H1 (cell line): ENCODE data around the gene SH3GL2. TPM values are rescaled to one million over a fixed set of nuclear protein-coding genes. Genes with fewer than 3 reads are reported as not detected.

Experiments
- CTCF ChIA-PET: fragments of 300-600 bp; sonication (Branson Sonifier 250); formaldehyde crosslinking; loops from one replicate; lab custom pipeline; 2021; ENCODE audit not compliant: partially characterized antibody; lab: Charles Lee
- POLR2A ChIA-PET: fragments of 300-600 bp; sonication (Branson Sonifier 250); formaldehyde crosslinking; loops from one replicate; lab custom pipeline; 2021; ENCODE audit warnings: inconsistent platforms; ENCODE audit not compliant: partially characterized antibody; lab: Charles Lee
- DNase-seq, 2 experiments: peaks; one replicate each; pipeline versions ENCODE4 v3.0.0 to v3.0.0-alpha.2; 2010 to 2022; ENCODE audit warnings: low spot score in 2 of 2, low read depth in 1 of 2, mixed read lengths in 1 of 2
- FAIRE-seq: peaks from 2 replicates; lab custom pipeline; 2011; peaks lifted over from hg19 to GRCh38; lab: Jason Lieb, UNC
- H2AFZ ChIP-seq: 2 replicates; pipeline ENCODE4 v1.8.1; 2012; ENCODE audit warnings: low read length, inconsistent platforms
- H2AK5ac ChIP-seq: 2 replicates; pipeline ENCODE4 v1.6.1; 2013; ENCODE audit warnings: low read depth, low read length
- H2BK120ac ChIP-seq: replicated peaks from 2 replicates; pipeline ENCODE3; 2013; ENCODE audit warnings: low read depth, low read length, inconsistent platforms
- H2BK12ac ChIP-seq: 2 replicates; pipeline ENCODE4 v1.6.1; 2013; ENCODE audit warnings: low read depth, low read length
- H2BK15ac ChIP-seq: 2 replicates; pipeline ENCODE4 v1.6.1; 2013; ENCODE audit warnings: low read length
- H2BK20ac ChIP-seq: 2 replicates; pipeline ENCODE4 v1.6.1; 2013; ENCODE audit warnings: low read length
- H2BK5ac ChIP-seq: 2 replicates; pipeline ENCODE4 v1.6.1; 2013; ENCODE audit warnings: low read depth, low read length
- H3K14ac ChIP-seq: 2 replicates; pipeline ENCODE4 v1.6.1; 2013; ENCODE audit warnings: inconsistent platforms; ENCODE audit not compliant: insufficient read length
- H3K18ac ChIP-seq: 2 replicates; pipeline ENCODE4 v1.6.1; 2013; ENCODE audit warnings: low read length; ENCODE audit errors: extremely low read depth
- H3K23ac ChIP-seq: 2 replicates; pipeline ENCODE4 v1.6.1; 2013; ENCODE audit warnings: inconsistent platforms; ENCODE audit not compliant: insufficient read length
- H3K23me2 ChIP-seq: 2 replicates; pipeline ENCODE4 v1.6.1; 2013; ENCODE audit warnings: low read depth, low read length
- H3K27ac ChIP-seq: 2 replicates; pipeline ENCODE4 v1.6.1; 2011; ENCODE audit warnings: low read depth, low read length, inconsistent platforms
- H3K27me3 ChIP-seq, 4 experiments: replicated peaks in 1 of 4; 1 replicate in 1 of 4; 2 replicates in 3 of 4; pipeline versions ENCODE4 v1.6.1 to v1.8.1; 2011 to 2013; ENCODE audit warnings: low read length in 3 of 4, mild to moderate bottlenecking in 3 of 4, inconsistent platforms in 2 of 4, mixed read lengths in 2 of 4, moderate library complexity in 1 of 4; ENCODE audit not compliant: control insufficient read depth in 3 of 4, insufficient read depth in 3 of 4; ENCODE audit errors: extremely low read depth in 1 of 4
- H3K36me3 ChIP-seq, 4 experiments: 2 replicates each; pipeline versions ENCODE4 v1.6.1 to v1.8.1; 2011 to 2013; ENCODE audit warnings: mild to moderate bottlenecking in 4 of 4, low read length in 3 of 4, moderate library complexity in 2 of 4, control low read depth in 1 of 4, inconsistent platforms in 1 of 4; ENCODE audit not compliant: insufficient read depth in 4 of 4, control insufficient read depth in 2 of 4
- H3K4ac ChIP-seq: replicated peaks from 2 replicates; pipeline ENCODE3; 2013; ENCODE audit warnings: low read length, low read depth, mixed read lengths, inconsistent platforms; ENCODE audit not compliant: insufficient read length
- H3K4me1 ChIP-seq, 4 experiments: replicated peaks in 1 of 4; 1 replicate in 1 of 4; 2 replicates in 3 of 4; pipeline versions ENCODE4 v1.6.1 to v1.8.1; 2011 to 2013; ENCODE audit warnings: low read length in 3 of 4, inconsistent platforms in 2 of 4, mixed read lengths in 1 of 4; ENCODE audit not compliant: insufficient read depth in 4 of 4, control insufficient read depth in 3 of 4
- H3K4me2 ChIP-seq, 2 experiments: 2 replicates each; pipeline versions ENCODE4 v1.6.1 to v1.8.1; 2011 to 2013; ENCODE audit warnings: low read depth in 2 of 2, low read length in 2 of 2, control low read depth in 1 of 2, inconsistent platforms in 1 of 2, mild to moderate bottlenecking in 1 of 2; ENCODE audit not compliant: insufficient read depth in 1 of 2
- H3K4me3 ChIP-seq, 4 experiments: fragments of 200-600, 300-600 bp in 1 of 4; sonication (generic), shearing (Covaris generic), sonication (Bioruptor Twin) in 1 of 4; 2 replicates each; pipeline versions ENCODE4 v1.5.1 to v1.8.1; 2011 to 2016; ENCODE audit warnings: low read length in 4 of 4, low read depth in 3 of 4, control low read depth in 2 of 4, inconsistent platforms in 2 of 4, mild to moderate bottlenecking in 2 of 4, mixed read lengths in 1 of 4, moderate library complexity in 1 of 4; ENCODE audit not compliant: insufficient read depth in 2 of 4; ENCODE audit errors: extremely low read depth in 1 of 4
- H3K56ac ChIP-seq: replicated peaks from 2 replicates; pipeline ENCODE3; 2013; ENCODE audit warnings: low read depth, mild to moderate bottlenecking, mixed read lengths, low read length, inconsistent platforms; ENCODE audit not compliant: insufficient read length
- H3K79me1 ChIP-seq: 2 replicates; pipeline ENCODE4 v1.6.1; 2013; ENCODE audit warnings: low read depth, low read length, control low read depth
- H3K79me2 ChIP-seq, 2 experiments: 2 replicates each; pipeline versions ENCODE4 v1.6.1 to v1.8.1; 2012 to 2013; ENCODE audit warnings: low read length in 2 of 2, mild to moderate bottlenecking in 2 of 2, inconsistent platforms in 1 of 2; ENCODE audit not compliant: insufficient read depth in 2 of 2, control insufficient read depth in 1 of 2
- H3K9ac ChIP-seq, 4 experiments: replicated peaks in 1 of 4; 1 replicate in 1 of 4; 2 replicates in 3 of 4; pipeline versions ENCODE4 v1.6.1 to v1.8.1; 2011 to 2013; ENCODE audit warnings: low read depth in 3 of 4, low read length in 3 of 4, control low read depth in 2 of 4, mild to moderate bottlenecking in 2 of 4, moderate library complexity in 2 of 4, inconsistent platforms in 1 of 4; ENCODE audit errors: extremely low read depth in 1 of 4
- H3K9me3 ChIP-seq, 2 experiments: 2 replicates each; pipeline versions ENCODE4 v1.6.1 to v1.8.1; 2012 to 2013; ENCODE audit warnings: mild to moderate bottlenecking in 2 of 2, moderate library complexity in 2 of 2, control low read depth in 1 of 2, inconsistent platforms in 1 of 2, low read depth in 1 of 2, low read length in 1 of 2, mixed read lengths in 1 of 2; ENCODE audit not compliant: insufficient read depth in 2 of 2
- H4K20me1 ChIP-seq, 2 experiments: replicated peaks in 1 of 2; 2 replicates each; pipeline versions ENCODE3 to v1.8.1; 2011 to 2013; ENCODE audit warnings: inconsistent platforms in 2 of 2, low read length in 2 of 2, mild to moderate bottlenecking in 1 of 2; ENCODE audit not compliant: insufficient read depth in 2 of 2, control insufficient read depth in 1 of 2
- H4K5ac ChIP-seq: 2 replicates; pipeline ENCODE4 v1.6.1; 2013; ENCODE audit warnings: low read length, low read depth, mixed read lengths, inconsistent platforms; ENCODE audit not compliant: insufficient read length
- H4K8ac ChIP-seq: 2 replicates; pipeline ENCODE4 v1.8.0; 2013; ENCODE audit warnings: mild to moderate bottlenecking, moderate library complexity, low read length, inconsistent platforms; ENCODE audit not compliant: insufficient read depth; ENCODE audit errors: extremely low read depth
- H4K91ac ChIP-seq: replicated peaks from 2 replicates; pipeline ENCODE3; 2013; ENCODE audit warnings: low read length, mixed read lengths, inconsistent platforms; ENCODE audit not compliant: insufficient read length
- CREB1 ChIP-seq: IDR thresholded peaks from 2 replicates; pipeline ENCODE4 v1.6.1; 2012; ENCODE audit warnings: inconsistent platforms
- CTBP2 ChIP-seq: IDR thresholded peaks from 2 replicates; pipeline ENCODE4 v1.7.0; 2011; ENCODE audit warnings: borderline replicate concordance, mild to moderate bottlenecking, moderate library complexity, mixed read lengths, low read length; ENCODE audit not compliant: insufficient read depth, insufficient read length
- CTCF ChIP-seq, 3 experiments: IDR thresholded peaks; 1 replicate in 2 of 3; 2 replicates in 1 of 3; pipeline versions ENCODE4 v1.5.1 to v1.6.1; 2011; ENCODE audit warnings: low read length in 3 of 3, mild to moderate bottlenecking in 3 of 3, inconsistent platforms in 2 of 3, low read depth in 1 of 3, moderate library complexity in 1 of 3; ENCODE audit not compliant: insufficient read depth in 1 of 3; ENCODE audit errors: control extremely low read depth in 1 of 3
- GTF2F1 ChIP-seq: IDR thresholded peaks from 2 replicates; pipeline ENCODE4 v1.6.1; 2012; ENCODE audit warnings: low read depth, low read length, improper control_type of control experiment, borderline replicate concordance
- HDAC6 ChIP-seq: IDR thresholded peaks from one replicate; pipeline ENCODE4 v1.7.1; 2012; ENCODE audit warnings: low read depth, mild to moderate bottlenecking, inconsistent platforms, low read length, moderate library complexity
- NANOG ChIP-seq: IDR thresholded peaks from 2 replicates; pipeline ENCODE4 v1.6.1; 2011; ENCODE audit warnings: low read length, low read depth, mild to moderate bottlenecking, inconsistent platforms; ENCODE audit not compliant: insufficient read depth, poor library complexity, severe bottlenecking
- NRF1 ChIP-seq: IDR thresholded peaks from 2 replicates; pipeline ENCODE4 v1.6.1; 2011; ENCODE audit warnings: mild to moderate bottlenecking, low read depth, low read length, improper control_type of control experiment
- SIN3A ChIP-seq, 2 experiments: IDR thresholded peaks in 1 of 2; conservative IDR thresholded peaks in 1 of 2; 2 replicates each; pipeline ENCODE4 v1.6.1; 2011 to 2012; ENCODE audit warnings: low read length in 2 of 2, improper control_type of control experiment in 1 of 2, low read depth in 1 of 2, mild to moderate bottlenecking in 1 of 2
- TAF7 ChIP-seq: optimal IDR thresholded peaks from 2 replicates; pipeline ENCODE3; 2011; ENCODE audit warnings: low read depth, mild to moderate bottlenecking, inconsistent platforms, low read length, moderate library complexity, borderline replicate concordance
- WGBS, 2 experiments: shearing (Covaris generic) in 1 of 2; methylation state at CpG; one replicate each; pipeline versions ENCODE4 v1.1.6 to v1.1.7; 2013 to 2015; ENCODE audit warnings: low lambda C conversion rate in 2 of 2, mixed read lengths in 2 of 2, inconsistent platforms in 1 of 2, low coverage in 1 of 2, missing lambda C conversion rate in 1 of 2; ENCODE audit not compliant: insufficient replicate concordance in 2 of 2, insufficient coverage in 1 of 2, insufficient read length in 1 of 2; ENCODE audit errors: extremely low coverage in 1 of 2, missing lambda C conversion rate in 1 of 2; 5-methylcytosine and 5-hydroxymethylcytosine counted together
- polyA plus RNA-seq, 7 experiments: library from polyadenylated mRNA; depleted of rRNA in 3 of 7; stranded (reverse) in 5 of 7; unstranded in 2 of 7; fragments of >200 nt in 5 of 7; fragments of 200-250 nt in 2 of 7; gene quantifications; 1 replicate in 5 of 7; 2 replicates in 1 of 7; 4 replicates in 1 of 7; pipeline versions ENCODE4 v1.2.1 to v1.2.3, GENCODE V29; 2011 to 2013; ENCODE audit warnings: missing spikeins in 2 of 7, mixed read lengths in 2 of 7
- total RNA-seq: library from RNA; stranded (reverse); fragmentation: NEBNext Ultra II Directional; extraction: Animal tissue kit (Norgen Biotek cat#: 25700); gene quantifications from 2 replicates; pipeline ENCODE4 v1.2.1, GENCODE V29; 2021
- TF ChIP-seq, protein P1 (sequence below): IDR thresholded peaks from 2 replicates; pipeline ENCODE4 v1.6.1; 2011; ENCODE audit warnings: low read length, improper control_type of control experiment

Gene SH3GL2
- total and polyA plus RNA-seq, 2 of the 8 experiments (the other 6 are each of a cell fraction or from before 2014, with no cell fraction given): 4.7 to 5.3 TPM

DNA sequence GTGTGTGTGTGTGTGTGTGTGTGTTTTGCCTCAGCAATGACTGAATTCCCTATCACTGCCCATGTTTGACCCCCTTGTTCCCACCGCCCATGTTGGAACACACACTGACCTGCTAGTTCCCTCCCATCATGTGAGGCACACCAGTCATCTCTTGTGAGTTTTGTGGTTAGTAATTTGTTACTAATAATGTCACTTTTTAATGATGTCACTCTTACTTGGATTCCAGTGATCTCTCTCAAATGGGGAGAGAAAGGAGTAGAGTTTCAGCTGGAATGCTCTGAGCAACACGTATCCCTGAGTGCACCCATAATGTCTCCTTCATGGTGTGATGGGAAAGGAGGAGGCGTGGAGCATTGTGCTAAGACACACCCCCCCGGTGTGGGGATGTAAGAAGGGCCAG is 172.6 kb downstream of the SH3GL2 start:
- no peak overlapping the region for H3K4me2 ChIP-seq
- no peak overlapping the region for H3K4ac ChIP-seq
- ChIA-PET CTCF (interaction anchor here (3.1 kb wide), 1 partner anchor 9 kb away, joined by 11 read pairs; no protein-coding TSS in a partner anchor), POLR2A (no interaction called here)
- H3K27me3 ChIP-seq: no peaks in the 10 kb centered on the region
- H2AFZ ChIP-seq: no peak overlapping the region
- no peak for DNase-seq
- no peak overlapping the region for H2BK5ac ChIP-seq
- H3K14ac ChIP-seq: no peak overlapping the region
- no peak overlapping the region for H2BK15ac ChIP-seq
- no peak overlapping the region for H3K27ac ChIP-seq
- no peaks in the 10 kb centered on the region for H3K9me3 ChIP-seq
- no peaks in the 10 kb centered on the region for H3K79me1 ChIP-seq
- 88% methylated on average over 4 of the region's 4 CpGs; no CpG with 5 or more reads in 1 of the 2 experiments for WGBS, 2 experiments
- FAIRE-seq: no peak
- no peaks in the 10 kb centered on the region for H3K36me3 ChIP-seq
- H4K91ac ChIP-seq: no peak overlapping the region
- H2AK5ac ChIP-seq: no peak overlapping the region
- H2BK120ac ChIP-seq: no peak overlapping the region
- no peak overlapping the region for H3K18ac ChIP-seq
- no peak overlapping the region for H2BK20ac ChIP-seq
- no peak overlapping the region for H4K5ac ChIP-seq
- no peaks in the 10 kb centered on the region for H3K23me2 ChIP-seq
- no peak overlapping the region for H3K56ac ChIP-seq
- no peaks in the 10 kb centered on the region for H3K79me2 ChIP-seq
- no peaks in the 10 kb centered on the region for H4K20me1 ChIP-seq
- H3K4me3 ChIP-seq: no peak overlapping the region
- H4K8ac ChIP-seq: no peak overlapping the region
- no peak overlapping the region for H3K23ac ChIP-seq
- no peak overlapping the region for H3K9ac ChIP-seq
- no peaks in the 10 kb centered on the region for H3K4me1 ChIP-seq
- H2BK12ac ChIP-seq: no peak overlapping the region
- TF ChIP-seq GTF2F1: no peak
- no peak for TF ChIP-seq NRF1
- no peak for TF ChIP-seq CREB1
- TF ChIP-seq, protein P1, sequence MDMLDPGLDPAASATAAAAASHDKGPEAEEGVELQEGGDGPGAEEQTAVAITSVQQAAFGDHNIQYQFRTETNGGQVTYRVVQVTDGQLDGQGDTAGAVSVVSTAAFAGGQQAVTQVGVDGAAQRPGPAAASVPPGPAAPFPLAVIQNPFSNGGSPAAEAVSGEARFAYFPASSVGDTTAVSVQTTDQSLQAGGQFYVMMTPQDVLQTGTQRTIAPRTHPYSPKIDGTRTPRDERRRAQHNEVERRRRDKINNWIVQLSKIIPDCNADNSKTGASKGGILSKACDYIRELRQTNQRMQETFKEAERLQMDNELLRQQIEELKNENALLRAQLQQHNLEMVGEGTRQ: no peak
- no peak for TF ChIP-seq NANOG
- no peak for TF ChIP-seq CTBP2
- no peak for TF ChIP-seq CTCF (IDR thresholded peaks at IDR 0.05; ENCODE audit: control extremely low read depth in 1 of 3, insufficient read depth in 1 of 3, low read depth in 1 of 3, low read length in 3 of 3)
- TF ChIP-seq HDAC6: no peak
- TF ChIP-seq TAF7: no peak
- no peak for TF ChIP-seq SIN3A (conservative IDR thresholded peaks at IDR 0.05 in 1 of 2, IDR thresholded peaks at IDR 0.05 in 1 of 2; ENCODE audit: low read depth in 1 of 2, low read length in 2 of 2)
